ENCODE data around the gene ILF3. TPM values are rescaled to one million over a fixed set of nuclear protein-coding genes. Genes with fewer than 3 reads are reported as not detected.

ILF3 gene
- total RNA-seq, 3 donors from 2014 or later, result 80.2 to 166 (median 115) TPM

DNA sequence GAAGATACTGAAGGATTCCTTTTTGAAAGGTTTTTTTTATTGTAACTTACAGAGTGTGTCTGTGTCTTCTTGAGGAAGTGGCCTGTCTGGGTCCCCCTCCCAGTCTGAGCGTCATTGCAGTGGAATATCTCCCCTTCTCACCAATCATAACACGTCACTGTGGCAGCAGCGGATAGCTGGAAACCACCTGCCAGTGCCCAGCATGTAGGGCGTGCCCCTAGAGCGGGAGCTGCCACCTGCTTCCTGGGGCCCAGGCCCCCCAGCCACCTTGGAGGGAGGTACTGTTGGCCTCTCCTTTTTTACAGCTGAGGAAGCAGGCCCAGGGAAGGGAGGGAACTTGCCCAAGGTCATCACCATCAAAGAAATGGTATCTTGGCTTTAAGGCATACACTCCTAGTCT is 59.2 kb downstream of the ILF3 start:
- Histone ChIP-seq H3K4me1 (no peaks in the 10 kb centered on the region), H3K4me3 (no peak overlapping the region), H3K36me3 (no peaks in the 10 kb centered on the region), H3K27ac (no peak overlapping the region), H3K9me3 (no peaks in the 10 kb centered on the region), H3K27me3 (no peaks in the 10 kb centered on the region)
- intact Hi-C loops (cut with DNase I; ENCODE audit: low total_unique reads), result loop anchor here (10.0 kb wide), 1 partner anchor 51 kb away; no protein-coding TSS in a partner anchor
- no peak for TF ChIP-seq POLR2A (IDR thresholded peaks at IDR 0.05)
- TF ChIP-seq, protein P1, sequence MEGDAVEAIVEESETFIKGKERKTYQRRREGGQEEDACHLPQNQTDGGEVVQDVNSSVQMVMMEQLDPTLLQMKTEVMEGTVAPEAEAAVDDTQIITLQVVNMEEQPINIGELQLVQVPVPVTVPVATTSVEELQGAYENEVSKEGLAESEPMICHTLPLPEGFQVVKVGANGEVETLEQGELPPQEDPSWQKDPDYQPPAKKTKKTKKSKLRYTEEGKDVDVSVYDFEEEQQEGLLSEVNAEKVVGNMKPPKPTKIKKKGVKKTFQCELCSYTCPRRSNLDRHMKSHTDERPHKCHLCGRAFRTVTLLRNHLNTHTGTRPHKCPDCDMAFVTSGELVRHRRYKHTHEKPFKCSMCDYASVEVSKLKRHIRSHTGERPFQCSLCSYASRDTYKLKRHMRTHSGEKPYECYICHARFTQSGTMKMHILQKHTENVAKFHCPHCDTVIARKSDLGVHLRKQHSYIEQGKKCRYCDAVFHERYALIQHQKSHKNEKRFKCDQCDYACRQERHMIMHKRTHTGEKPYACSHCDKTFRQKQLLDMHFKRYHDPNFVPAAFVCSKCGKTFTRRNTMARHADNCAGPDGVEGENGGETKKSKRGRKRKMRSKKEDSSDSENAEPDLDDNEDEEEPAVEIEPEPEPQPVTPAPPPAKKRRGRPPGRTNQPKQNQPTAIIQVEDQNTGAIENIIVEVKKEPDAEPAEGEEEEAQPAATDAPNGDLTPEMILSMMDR (IDR thresholded peaks at IDR 0.05), result no peak
- TF ChIP-seq POLR2AphosphoS5 (IDR thresholded peaks at IDR 0.05), result no peak
- no peak for DNase-seq (ENCODE audit: low spot score in 2 of 2)

DNA sequence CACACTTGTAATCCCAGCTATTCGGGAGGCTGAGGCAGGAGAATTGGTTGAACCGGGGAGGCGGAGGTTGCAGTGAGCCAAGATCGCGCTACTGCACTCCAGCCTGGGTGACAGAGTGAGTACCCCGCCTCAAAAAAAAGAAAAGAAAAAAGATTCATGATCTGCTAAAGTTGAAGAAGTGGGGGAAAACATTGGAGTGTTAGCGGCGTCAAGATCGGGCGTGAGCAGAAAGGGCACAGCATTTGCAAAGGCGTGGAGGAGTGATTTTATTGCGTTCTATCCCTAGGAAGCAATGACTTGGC is 62.9 kb downstream of the ILF3 start:
- H3K36me3 ChIP-seq, result no peaks in the 10 kb centered on the region
- no peaks in the 10 kb centered on the region for H3K27me3 ChIP-seq
- no peaks in the 10 kb centered on the region for H3K9me3 ChIP-seq
- H3K4me1 ChIP-seq, result no peaks in the 10 kb centered on the region
- H3K27ac ChIP-seq, result no peak overlapping the region
- DNase-seq (ENCODE audit: low spot score in 2 of 2), result no peak
- peak overlapping the region in 2 of 3 donors; percentile 24 to 57 for H3K4me3 ChIP-seq
- TF ChIP-seq, protein P1 (IDR thresholded peaks at IDR 0.05), result no peak
- no peak for TF ChIP-seq POLR2A (IDR thresholded peaks at IDR 0.05)
- TF ChIP-seq POLR2AphosphoS5 (IDR thresholded peaks at IDR 0.05), result no peak
- intact Hi-C loops (cut with DNase I; ENCODE audit: low total_unique reads), result loop anchor here (5.0 to 10.0 kb wide), 2 partner anchors 48 to 145 kb away; no protein-coding TSS in a partner anchor

DNA sequence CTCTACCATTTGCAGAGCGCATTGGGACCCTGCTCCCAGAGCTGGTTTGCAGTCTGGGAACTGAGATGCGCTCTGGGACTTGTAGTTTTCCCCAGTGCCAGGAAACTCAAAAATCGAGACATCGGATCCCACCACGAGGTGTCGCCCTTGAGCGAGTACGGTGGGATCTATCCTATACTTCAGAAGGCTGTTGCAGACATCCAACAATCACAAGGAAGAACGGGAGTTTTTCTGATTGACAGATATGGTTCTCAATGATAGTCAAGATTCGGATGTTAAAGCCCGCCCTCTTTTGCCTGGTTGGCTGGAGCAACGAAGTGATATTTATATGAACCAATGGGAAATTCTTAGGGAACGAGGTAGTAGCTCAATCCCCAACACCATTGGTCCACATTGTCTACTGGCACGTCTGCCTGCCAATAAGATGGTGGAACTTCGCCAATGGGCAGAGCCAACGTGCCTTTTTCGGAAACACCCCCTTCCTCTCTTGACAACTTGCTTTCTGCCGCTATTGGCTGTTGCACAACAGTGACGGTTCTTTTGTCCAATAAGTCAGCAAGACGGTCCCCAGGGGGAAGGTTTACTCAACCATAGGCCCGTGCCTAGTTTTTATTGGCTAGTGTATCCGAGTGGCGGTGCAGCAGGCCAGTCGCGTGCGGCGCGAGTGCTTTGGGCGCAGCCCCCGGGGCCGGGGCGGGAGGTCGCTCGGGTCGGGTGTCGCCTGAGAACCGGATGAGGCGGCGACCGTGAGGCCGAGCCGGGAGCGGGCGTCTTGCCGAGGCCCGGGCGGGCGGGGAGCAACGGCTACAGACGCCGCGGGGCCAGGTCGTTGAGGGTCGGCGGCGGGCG is 63.4 kb downstream of the ILF3 start, which contains the start of gene DNM2:
Gene DNM2 (plus strand): TSS at position 724 of the 849 bp plus-strand sequence. CDS start 164 bp downstream, outside the sequence.
- intact Hi-C loops (cut with DNase I; ENCODE audit: low total_unique reads), result loop anchor here (5.0 to 10.0 kb wide), 2 partner anchors 47 to 145 kb away; no protein-coding TSS in a partner anchor
- Histone ChIP-seq H3K27ac (peak within 1 kb of the TSS; percentile 79 to 85), H3K36me3 (no peaks in the 10 kb centered on the region), H3K4me1 (no peaks in the 10 kb centered on the region), H3K9me3 (no peaks in the 10 kb centered on the region), H3K4me3 (peak within 1 kb of the TSS; percentile 82 to 98 (median 95)), H3K27me3 (no peaks in the 10 kb centered on the region)
- TF ChIP-seq POLR2AphosphoS5 (IDR thresholded peaks at IDR 0.05), result peak; percentile 77 to 97 (median 85)
- TF ChIP-seq POLR2A (IDR thresholded peaks at IDR 0.05), result peak; percentile 42
- TF ChIP-seq, protein P1 (IDR thresholded peaks at IDR 0.05), result peak; percentile 87 to 92 (median 91)
- peak; percentile 97 to 100 for DNase-seq (ENCODE audit: low spot score in 2 of 2)

DNA sequence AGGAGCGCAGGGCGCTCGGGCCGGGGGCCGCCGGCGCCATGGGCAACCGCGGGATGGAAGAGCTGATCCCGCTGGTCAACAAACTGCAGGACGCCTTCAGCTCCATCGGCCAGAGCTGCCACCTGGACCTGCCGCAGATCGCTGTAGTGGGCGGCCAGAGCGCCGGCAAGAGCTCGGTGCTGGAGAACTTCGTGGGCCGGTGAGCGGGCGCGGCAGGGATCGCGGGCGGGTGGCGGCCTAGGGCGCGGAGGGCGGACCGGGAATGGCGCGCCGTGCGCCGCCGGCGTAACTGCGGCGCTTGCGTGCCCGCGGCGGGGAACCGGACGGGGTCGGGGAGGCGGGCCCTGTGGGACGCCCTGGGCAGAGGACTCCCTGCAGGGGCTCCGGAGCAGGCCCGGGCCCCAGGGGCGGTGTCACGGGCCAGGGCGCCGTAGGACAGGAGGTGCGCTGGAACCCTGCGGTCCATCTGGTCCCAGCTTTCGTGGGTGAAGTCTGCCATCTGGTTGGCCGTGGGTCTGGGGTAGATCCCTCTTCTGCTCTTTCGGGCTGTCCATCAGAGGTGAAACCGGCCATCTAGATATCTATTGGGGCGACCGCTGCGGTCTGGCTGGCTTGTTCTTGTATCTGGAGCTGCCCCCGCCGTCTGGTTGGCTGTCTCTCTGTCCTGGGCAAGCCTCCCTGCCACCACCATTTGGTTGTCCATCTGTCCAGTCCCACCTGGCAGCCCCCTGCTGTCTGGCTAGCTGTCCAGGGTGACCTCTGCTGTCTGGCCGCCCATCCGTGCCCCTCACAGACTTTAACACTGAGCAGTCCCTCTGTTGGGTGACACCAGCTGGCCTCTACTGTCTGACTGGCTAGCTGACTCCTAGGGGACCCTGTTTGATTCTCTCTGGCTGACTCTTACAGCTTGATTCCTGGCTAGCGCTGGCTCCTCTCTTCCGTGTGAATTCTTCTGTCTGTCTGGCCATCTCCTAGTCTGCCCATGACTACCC is 64.4 kb downstream of the ILF3 start:
- H3K27ac ChIP-seq, result peak overlapping the region; percentile 79 to 85
- DNase-seq (ENCODE audit: low spot score in 2 of 2), result no peak
- TF ChIP-seq POLR2AphosphoS5 (IDR thresholded peaks at IDR 0.05), result no peak
- no peak for TF ChIP-seq POLR2A (IDR thresholded peaks at IDR 0.05)
- TF ChIP-seq, protein P1 (IDR thresholded peaks at IDR 0.05), result no peak

More for the DNA sequence above, 64.4 kb downstream of the ILF3 start:
- Histone ChIP-seq H3K4me3 (peak overlapping the region; percentile 82 to 98 (median 95)), H3K9me3 (no peaks in the 10 kb centered on the region), H3K27me3 (no peaks in the 10 kb centered on the region), H3K4me1 (no peaks in the 10 kb centered on the region), H3K36me3 (no peaks in the 10 kb centered on the region)
- intact Hi-C loops (cut with DNase I; ENCODE audit: low total_unique reads), result loop anchor here (5.0 to 10.0 kb wide), 2 partner anchors 46 to 144 kb away; no protein-coding TSS in a partner anchor
